Peyer's patch (tissue), 4 donors: Measurements from ENCODE around the gene PTGES.

Experiments used
- CTCF ChIP-seq, 6 experiments: fragments of 450-650 bp in 4 of 6; fragments of 200-600 bp in 2 of 6; sonication (generic) in 1 of 6; IDR thresholded peaks; one replicate each; pipeline ENCODE4 v1.5.1; 2017 to 2019; ENCODE audit warnings: antibody characterized with exemption in 6 of 6, mild to moderate bottlenecking in 3 of 6, moderate library complexity in 1 of 6
- POLR2A ChIP-seq, 2 donors: fragments of 450-650 bp; IDR thresholded peaks; one replicate each; pipeline ENCODE4 v1.5.1; 2017; ENCODE audit warnings: antibody characterized with exemption in 2 of 2, mild to moderate bottlenecking in 2 of 2, moderate library complexity in 2 of 2

- TF ChIP-seq CTCF (IDR thresholded peaks at IDR 0.05), result no peak
- no peak for TF ChIP-seq POLR2A (IDR thresholded peaks at IDR 0.05)
Measured at GRCh38 chr9:129732946-129733631, 19.8 kb downstream of the PTGES start.
